HTERT RPE-1 (cell line): Measurements from ENCODE around the gene GIMAP1.
"Not testable (repeated sequence)": the region's sequence is repeated elsewhere in the genome, so short reads cannot be mapped to it uniquely, and the experiment has no call there.

Source experiments
- in situ Hi-C: fragments of 300-500 bp; cut with MboI; formaldehyde crosslinking; loops from 4 replicates; pipeline ENCODE4 v1.14.3; 2020; ENCODE audit warnings: low sequenced_read_pairs

Gene GIMAP1

DNA sequence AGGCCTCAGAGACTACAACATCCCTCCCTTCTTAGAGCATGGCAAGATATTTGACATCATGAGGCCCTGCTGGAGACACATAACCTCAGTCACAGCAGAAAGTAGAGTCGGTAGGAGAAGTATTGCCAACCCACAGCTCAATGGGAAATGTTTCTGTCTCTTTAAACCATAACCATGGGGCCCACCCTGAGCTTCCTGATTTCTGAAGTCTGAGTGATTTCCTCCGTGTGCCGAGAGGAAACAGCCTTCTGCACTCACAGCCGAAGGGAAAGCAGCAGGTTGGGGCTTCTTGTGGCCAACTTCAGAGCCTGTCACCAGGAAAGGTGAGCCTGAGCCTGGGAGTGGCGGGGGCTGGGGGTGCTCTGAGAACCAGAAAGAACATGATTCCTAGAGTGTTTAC, at the start of gene GIMAP1:
TSS of gene GIMAP1 (plus strand) at position 246 of the 400 bp plus-strand sequence. CDS start 2,435 bp downstream, outside the sequence.
- in situ Hi-C loops: no loop called here

DNA sequence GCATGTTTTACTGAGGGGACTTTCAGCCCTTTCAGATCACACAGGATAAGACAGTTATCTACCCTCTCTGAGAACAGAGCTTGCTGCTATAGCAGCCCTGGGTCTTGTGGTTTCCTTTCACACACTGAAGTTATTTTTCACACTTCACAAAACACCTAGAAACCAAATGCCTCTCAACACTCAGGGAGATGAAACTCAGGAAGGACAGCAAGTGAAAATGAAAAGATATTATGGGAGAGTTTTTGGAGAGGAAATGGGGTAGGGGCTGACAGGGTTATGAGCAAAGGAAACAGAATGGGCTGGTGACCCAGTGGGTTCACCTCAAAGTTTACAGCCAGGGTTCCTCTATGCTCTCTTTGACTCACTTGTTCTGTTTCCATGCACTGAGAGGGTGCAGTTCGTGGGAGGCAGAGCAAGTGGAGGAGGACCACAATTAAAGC, 47.9 kb upstream of the GIMAP1 start:
- in situ Hi-C loops: no loop called here

DNA sequence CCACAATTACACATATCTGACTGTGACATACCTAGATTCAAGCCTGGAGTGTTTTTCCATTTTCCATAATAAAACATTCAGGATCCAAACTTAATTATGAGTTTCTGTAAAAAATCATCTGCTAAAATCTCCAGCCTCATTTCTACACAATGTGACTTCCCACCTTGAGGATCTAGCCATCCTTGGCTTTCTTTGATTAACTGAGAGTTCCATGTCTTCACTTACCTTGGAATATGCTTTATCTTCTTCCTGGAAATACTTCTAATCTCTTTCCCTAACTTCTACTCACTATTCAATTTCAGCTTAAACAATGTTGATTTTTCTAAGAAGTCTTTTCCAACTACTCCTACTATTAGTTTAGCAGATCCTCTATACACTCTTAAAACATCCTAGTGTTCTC, 47.4 kb upstream of the GIMAP1 start:
- in situ Hi-C loops: no loop called here

DNA sequence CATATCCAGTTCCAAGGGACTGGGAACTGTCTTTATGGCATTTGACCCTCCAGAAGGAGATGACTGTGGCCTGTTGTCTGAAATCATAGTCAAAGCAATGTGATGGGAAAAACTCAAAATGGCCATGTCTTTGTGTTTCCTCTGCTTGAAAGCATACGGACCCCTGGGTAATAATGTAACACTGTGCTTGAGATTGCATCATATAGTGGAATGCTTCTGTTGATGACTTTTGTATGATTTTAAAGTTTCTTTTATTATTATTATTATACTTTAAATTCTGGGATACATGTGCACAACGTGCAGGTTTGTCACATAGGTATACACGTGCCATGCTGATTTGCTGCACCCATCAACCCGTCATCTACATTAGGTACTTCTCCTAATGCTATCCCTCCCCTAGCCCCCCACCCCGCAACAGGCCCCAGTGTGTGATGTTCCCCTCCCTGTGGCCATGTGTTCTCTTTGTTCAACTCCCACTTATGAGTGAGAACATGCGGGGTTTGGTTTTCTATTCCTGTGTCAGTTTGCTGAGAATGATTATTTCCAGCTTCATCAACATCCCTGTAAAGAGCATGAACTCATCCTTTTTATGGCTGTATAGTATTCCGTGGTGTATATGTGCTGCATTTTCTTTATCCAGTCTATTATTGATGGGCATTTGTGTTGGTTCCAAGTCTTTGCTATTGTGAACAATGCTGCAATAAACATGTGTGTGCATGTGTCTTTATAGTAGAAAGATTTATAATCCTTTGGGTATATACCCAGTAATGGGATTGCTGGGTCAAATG, 44.4 kb upstream of the GIMAP1 start:
- in situ Hi-C loops: not testable (repeated sequence)

DNA sequence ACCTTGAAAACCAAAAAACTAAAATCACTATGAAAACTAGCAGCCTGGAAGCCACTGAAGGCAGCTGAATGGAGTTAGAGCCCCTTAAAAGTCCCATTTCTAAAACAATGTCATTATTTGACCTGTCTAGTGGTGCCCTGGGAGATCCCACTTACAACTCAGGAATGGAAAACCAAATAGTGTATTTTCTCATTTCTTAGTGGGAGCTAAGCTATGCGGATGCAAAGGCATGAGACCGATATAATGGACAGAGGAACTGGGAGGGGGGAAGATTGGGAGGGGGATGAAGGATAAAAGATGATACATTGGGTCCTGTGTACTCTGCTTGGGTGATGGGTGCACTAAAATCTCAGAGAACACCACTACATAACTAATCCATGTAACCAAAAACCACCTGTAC, 40.7 kb upstream of the GIMAP1 start:
- in situ Hi-C loops: no loop called here

DNA sequence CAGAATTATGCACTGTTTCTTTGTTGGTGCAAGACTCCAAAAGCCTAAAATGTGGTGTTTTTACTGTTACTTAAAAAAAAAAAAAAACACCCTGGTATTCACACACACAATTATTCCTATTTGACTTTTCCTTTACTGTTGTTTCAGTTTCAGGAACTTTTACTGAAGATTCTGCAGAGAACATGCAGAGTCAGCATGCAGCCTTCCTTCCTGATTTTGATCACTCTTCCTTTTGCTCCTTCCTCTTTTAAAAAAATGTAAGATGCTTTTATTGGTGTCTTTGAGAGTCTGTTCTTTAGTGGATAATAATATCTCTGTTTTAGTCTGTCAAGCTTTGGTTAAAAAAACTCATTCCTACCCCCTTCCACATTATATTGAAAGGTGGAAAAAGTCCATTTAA, 40.1 kb upstream of the GIMAP1 start:
- in situ Hi-C loops: not testable (repeated sequence)

DNA sequence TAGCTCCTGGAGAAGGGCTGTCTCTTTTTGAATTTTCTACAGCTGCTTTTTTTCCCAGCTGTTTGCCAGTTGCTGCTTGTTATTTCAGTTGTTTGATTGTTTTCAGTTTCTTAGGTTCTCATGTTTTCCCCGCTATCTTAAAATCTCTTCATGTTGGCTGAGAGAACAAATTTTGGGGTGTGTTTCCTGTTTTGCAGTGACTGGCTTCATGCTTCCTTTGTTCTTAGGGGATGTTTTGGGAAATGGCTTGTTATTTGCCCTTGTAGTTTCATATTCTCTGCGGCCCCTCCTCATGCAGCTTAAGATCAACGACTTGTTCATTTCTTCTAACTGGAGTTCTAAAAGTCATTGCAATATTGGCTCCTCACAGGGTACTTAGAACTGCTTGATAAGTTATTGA, 39.6 kb upstream of the GIMAP1 start:
- in situ Hi-C loops: not testable (repeated sequence)

DNA sequence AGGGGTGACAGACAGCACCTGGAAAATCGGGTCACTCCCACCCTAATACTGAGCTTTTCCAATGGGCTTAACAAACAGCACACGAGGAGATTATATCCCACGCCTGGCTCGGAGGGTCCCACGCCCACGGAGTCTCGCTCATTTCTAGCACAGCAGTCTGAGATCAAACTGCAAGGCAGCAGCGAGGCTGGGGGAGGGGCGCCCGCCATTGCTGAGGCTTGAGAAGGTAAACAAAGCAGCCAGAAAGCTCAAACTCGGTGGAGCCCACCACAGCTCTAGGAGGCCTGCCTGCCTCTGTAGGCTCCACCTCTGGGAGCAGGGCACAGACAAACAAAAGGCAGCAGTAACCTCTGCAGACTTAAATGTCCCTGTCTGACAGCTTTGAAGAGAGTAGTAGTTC, 37.8 kb upstream of the GIMAP1 start:
- in situ Hi-C loops: not testable (repeated sequence)

DNA sequence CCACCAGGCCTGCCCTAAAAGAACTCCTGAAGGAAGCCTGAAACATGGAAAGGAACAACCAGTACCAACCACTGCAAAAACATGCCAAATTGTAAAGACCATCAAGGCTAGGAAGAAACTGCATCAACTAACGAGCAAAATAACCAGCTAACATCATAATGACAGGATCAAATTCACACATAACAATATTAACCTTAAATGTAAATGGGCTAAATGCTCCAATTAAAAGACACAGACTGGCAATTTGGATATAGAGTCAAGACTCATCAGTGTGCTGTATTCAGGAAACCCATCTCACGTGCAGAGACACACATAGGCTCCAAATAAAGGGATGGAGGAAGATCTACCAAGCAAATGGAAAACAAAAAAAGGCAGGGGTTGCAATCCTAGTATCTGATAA, 36.0 kb upstream of the GIMAP1 start:
- in situ Hi-C loops: not testable (repeated sequence)

DNA sequence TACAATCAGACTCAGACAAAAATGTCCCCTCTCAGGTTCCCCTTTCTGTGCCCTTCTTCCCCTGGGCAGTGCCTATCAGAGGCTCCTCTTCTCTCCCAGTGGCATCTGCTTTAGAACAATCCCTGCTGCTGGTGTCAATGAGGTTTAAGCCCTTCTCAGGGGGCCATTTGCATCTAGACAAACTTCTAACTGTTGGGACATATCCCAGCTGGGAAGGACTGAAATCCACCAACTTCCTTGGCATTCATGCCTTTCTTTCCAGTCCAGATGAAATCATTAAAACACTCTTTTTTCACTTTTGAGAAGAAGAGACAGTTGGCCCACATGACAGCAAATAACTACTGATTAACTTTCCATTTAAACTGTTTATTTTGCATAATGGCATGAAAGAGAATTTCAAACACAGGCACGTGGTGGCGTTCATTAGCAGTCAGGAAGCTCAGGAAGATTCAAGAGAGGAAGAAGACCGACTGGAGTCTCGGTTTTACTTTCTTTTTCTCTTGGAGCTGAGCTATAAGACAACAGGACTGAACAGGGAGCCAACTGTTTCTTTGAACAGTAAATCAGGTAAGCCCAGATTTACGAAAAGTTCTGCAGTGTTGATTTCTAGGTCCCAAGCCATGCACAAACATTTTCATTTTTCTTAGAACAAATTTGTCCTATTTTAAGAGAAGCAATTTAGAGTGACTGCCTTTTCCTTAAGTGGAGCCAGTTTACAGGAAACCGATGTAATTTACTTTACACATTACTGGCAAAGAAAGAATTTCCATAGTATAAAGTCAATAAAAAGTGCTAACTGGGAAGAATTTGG, 31.0 kb upstream of the GIMAP1 start, which contains the start of gene GIMAP2:
TSS of gene GIMAP2 (plus strand) at position 488 of the 811 bp plus-strand sequence. CDS start 1,354 bp downstream, outside the sequence.
- in situ Hi-C loops: no loop called here

DNA sequence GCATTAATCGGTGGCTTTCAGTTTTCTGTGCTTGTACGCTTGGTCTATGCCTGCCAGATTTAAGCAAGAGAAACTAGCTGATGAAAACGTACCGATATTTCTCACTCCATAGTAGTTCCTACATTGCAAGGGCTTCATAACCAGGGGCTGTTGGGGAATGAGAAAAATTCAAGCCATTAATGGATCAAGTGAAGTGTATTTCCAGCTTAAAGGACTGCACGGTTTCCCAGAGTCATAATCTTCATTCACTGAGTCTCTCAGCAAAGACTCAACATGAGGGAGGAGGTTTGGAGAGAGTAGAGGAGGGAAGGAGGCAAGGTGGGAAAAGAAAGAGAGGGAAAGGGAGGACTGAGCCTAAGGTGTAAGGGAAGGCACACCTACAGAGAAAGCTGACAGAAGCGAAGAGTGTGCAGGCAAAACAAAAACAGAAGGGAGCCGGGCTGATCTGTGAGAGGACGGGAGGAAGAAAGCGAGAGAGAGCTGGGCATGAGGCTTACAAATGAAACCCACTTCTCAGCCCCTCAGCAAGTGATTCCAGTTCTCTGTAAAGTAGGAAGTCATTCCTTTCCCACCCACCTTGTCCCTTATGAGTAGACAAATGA, 30.3 kb upstream of the GIMAP1 start:
- in situ Hi-C loops: no loop called here

DNA sequence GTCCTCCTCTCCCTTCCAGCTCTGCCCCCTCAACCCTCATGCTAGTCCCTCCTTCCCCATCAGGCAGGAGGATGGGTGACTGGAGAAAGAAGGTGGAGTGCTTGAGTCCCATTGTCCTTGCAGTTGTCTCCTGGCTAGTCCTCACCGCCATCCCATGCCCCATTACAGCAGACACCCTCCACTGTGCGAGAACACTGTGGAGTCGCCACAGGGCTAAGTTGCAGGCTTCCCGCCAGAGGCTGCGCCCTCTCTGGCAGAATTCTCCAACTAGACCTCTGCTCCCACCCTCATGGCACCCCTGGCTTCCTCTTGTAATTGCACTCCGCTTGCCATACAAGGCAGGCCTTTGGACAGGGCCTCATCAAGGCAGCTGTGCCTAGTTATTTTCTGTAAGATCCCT, 27.8 kb upstream of the GIMAP1 start:
- in situ Hi-C loops: no loop called here

DNA sequence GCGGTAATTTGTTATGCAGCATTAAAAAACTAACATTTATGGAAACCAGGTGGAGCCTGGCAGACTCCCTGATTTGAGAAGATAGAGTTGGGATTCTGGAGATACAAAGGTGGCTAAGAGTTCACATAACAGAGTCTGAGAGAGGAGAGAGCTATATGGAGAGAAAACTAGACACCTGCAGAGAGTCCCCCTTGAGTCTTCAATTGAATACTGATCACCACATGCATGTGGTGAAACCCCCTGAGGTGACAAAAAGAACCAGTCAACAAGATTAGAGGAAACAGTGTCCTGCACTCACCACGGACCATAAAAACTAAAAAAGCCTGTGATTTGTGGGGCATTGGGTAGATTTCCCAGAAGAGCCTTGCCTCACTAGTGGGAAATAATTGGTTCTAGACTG, 20.8 kb upstream of the GIMAP1 start:
- in situ Hi-C loops: no loop called here

DNA sequence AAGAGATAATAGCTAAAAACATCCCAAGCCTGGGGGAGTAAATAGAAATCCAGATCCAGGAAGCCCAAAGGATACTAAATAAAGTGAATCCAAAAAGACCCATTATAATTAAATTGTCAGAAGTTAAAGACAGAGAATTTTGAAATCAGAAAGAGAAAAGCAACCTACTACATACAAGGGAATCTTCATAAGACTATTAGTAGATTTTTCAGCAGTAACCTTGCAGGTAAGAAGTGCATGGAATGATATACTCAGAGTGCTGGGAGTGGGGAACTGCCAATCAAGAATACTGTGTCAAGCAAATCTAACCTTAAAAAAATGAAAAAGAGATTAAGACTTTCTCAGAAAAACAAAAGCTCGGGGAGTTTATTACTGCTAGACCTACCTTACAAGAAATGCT, 13.2 kb upstream of the GIMAP1 start:
- in situ Hi-C loops: no loop called here

DNA sequence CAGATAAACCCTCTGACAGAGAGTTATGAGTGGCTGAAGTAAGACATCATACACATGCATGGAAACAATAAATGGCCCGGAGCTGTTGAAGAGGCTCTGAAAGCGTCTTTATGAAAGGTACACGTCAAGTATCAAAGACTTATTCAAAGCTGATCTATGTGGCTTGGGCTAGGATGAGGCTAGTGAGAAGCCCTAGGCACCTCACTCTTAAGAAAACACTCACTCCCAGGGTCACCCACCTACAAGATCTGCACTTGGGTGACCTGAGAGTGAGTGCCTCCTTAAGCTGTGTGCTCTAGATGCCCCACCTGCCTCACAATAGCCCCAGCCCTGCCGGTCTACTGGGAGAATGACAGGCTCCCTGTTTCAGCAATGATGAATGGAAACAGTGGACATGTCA, 1.1 kb upstream of the GIMAP1 start:
- in situ Hi-C loops: no loop called here

DNA sequence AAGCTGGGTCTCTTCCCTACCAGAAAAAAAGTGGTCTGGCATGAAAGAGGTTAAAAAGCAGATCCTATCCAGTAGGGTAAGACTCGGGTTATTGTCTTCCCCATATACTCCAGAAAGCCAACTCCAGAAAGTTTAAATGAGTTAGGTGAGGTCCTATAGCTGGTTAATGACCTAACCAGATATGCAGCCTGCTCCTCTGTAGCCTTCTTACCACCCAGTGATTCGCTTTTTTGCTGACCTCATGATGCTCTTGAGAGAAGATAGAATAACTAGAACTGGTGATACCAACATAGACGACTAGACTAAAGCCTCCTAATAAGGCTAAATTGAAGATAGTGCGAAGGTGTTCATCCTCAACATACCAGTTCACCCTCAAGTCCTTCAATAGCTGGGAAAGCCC, 675 bp upstream of the GIMAP1 start:
- in situ Hi-C loops: no loop called here

DNA sequence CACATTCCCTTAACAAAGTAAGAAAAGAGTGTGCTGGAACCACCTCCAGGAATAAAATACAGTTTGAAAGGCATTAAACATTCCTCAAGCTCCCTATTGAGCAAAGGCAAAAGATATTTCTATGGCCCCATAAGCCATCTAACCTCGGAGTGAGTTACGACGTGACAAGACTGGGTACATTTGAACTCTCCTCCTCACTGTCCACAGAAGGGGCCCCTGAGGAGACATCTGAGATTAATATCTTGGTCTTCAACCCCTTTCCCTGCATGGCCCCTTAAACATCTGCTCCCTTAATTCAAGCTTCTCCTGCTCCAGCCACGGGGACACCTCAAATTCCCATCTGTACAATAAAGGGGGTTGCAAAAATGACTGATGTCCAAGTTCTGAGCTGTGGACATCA, 526 bp downstream of the GIMAP1 start:
- in situ Hi-C loops: no loop called here

DNA sequence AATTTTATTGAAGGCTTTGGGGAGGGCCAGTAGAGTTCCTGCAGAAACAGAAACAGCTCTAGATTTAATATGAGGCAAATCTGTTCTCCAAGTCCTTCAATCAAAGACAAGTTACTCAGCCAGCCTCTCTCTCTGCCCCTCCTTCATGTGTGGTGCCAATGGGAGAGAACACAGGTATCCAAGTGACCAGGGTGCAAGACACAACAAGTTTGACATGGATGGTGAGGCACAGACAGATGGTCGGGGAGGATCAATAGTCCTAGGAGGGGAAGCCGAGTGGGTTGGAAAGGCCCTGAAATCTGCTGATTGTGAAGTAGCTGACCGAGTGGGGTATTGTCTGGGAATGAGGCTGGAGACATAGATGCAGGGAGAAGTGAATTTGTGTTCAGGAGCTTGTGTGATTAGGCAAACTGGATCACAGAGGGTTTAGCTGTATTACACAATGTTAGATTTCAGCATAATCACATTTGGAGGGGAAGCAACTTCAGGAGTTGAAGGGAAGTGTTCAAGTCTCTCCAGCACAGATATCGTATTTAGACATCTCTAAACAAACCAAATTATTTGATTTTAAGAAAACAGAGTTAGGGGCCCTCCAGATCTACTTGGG, 1.5 kb downstream of the GIMAP1 start:
- in situ Hi-C loops: no loop called here

DNA sequence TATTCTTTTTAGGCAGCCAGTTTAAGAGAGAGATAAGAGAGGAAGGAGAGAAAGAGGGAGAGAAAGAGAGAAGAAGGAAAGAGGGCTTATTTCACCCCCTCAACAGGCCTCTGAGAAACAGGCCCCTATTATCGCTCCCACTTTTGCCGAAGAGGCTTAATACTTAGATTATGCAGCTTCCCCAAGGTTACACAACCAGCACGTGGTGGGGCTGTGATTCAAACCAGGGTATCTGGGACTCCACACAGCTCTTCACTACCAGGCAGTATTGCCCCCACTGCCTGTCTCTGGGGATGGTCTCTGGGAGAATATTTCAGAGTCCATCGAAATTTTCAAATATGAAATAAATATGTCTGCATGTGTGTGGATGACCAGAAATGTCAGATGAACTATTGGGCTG, 3.0 kb downstream of the GIMAP1 start:
- in situ Hi-C loops: no loop called here

DNA sequence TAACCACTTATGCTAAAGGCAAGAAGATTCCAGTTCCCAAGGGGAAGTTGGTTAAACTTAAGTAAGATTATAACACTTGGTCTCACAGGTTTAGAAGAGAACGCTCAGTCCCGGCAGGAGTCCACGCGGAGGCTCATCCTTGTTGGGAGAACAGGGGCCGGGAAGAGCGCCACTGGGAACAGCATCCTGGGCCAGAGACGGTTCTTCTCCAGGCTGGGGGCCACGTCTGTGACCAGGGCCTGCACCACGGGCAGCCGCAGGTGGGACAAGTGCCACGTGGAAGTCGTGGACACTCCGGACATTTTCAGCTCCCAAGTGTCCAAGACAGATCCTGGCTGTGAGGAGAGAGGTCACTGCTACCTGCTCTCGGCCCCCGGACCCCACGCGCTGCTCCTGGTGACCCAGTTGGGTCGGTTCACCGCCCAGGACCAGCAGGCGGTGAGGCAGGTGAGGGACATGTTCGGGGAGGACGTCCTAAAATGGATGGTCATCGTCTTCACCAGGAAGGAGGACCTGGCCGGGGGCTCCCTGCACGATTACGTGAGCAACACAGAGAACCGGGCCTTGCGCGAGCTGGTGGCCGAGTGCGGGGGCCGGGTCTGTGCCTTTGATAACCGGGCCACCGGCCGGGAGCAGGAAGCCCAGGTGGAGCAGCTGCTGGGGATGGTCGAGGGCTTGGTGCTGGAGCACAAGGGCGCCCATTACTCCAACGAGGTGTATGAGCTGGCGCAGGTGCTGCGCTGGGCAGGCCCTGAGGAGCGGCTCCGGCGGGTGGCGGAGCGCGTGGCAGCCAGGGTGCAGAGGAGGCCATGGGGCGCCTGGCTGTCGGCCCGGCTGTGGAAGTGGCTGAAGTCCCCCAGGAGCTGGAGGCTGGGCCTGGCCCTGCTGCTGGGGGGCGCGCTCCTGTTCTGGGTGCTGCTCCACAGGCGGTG, 3.8 kb downstream of the GIMAP1 start:
- in situ Hi-C loops: no loop called here
